SK-N-SH treated with all-trans-retinoic acid at 6 μM for 48 hours (cell line): ENCODE measurements around the gene IFI27.

Source experiments
- CREB5 ChIP-seq: fragments of 250-450 bp; sonication (Bioruptor Pico); IDR thresholded peaks from 2 replicates; pipeline ENCODE4 v1.5.1; 2020; ENCODE audit warnings: low read depth, mild to moderate bottlenecking, moderate library complexity
- CSDC2 ChIP-seq: fragments of 250-450 bp; sonication (Bioruptor Pico); IDR thresholded peaks from 2 replicates; pipeline ENCODE4 v1.5.0; 2020; ENCODE audit warnings: mild to moderate bottlenecking, moderate library complexity
- ESRRG ChIP-seq: fragments of 250-450 bp; sonication (Bioruptor Pico); IDR thresholded peaks from 2 replicates; pipeline ENCODE4 v1.6.1; 2021; ENCODE audit warnings: mild to moderate bottlenecking
- PATZ1 ChIP-seq: fragments of 250-450 bp; sonication (Bioruptor Pico); IDR thresholded peaks from 2 replicates; pipeline ENCODE4 v1.8.0; 2020; ENCODE audit warnings: mild to moderate bottlenecking, moderate library complexity, borderline replicate concordance
- POU6F1 ChIP-seq: fragments of 250-450 bp; sonication (Bioruptor Pico); IDR thresholded peaks from 2 replicates; pipeline ENCODE4 v1.8.0; 2021; ENCODE audit warnings: low read depth, mild to moderate bottlenecking, moderate library complexity, borderline replicate concordance
- PPARA ChIP-seq: fragments of 250-450 bp; sonication (Bioruptor Pico); IDR thresholded peaks from 2 replicates; pipeline ENCODE4 v1.5.0; 2020; ENCODE audit warnings: mild to moderate bottlenecking, borderline replicate concordance
- RARB ChIP-seq: fragments of 250-450 bp; sonication (Bioruptor Pico); IDR thresholded peaks from 2 replicates; pipeline ENCODE4 v1.8.0; 2021; ENCODE audit warnings: mild to moderate bottlenecking, moderate library complexity
- SNAI2 ChIP-seq: fragments of 250-450 bp; sonication (Bioruptor Pico); IDR thresholded peaks from 2 replicates; pipeline ENCODE4 v1.5.0; 2020; ENCODE audit warnings: mild to moderate bottlenecking, moderate library complexity
- TOX ChIP-seq: fragments of 250-450 bp; sonication (Bioruptor Pico); IDR thresholded peaks from 2 replicates; pipeline ENCODE4 v1.8.0; 2021; ENCODE audit warnings: mild to moderate bottlenecking, moderate library complexity, borderline replicate concordance
- ZFP30 ChIP-seq: fragments of 450-650 bp; formaldehyde crosslinking; IDR thresholded peaks from 2 replicates; pipeline ENCODE4 v1.5.0; 2022; ENCODE audit warnings: mild to moderate bottlenecking, moderate library complexity

DNA sequence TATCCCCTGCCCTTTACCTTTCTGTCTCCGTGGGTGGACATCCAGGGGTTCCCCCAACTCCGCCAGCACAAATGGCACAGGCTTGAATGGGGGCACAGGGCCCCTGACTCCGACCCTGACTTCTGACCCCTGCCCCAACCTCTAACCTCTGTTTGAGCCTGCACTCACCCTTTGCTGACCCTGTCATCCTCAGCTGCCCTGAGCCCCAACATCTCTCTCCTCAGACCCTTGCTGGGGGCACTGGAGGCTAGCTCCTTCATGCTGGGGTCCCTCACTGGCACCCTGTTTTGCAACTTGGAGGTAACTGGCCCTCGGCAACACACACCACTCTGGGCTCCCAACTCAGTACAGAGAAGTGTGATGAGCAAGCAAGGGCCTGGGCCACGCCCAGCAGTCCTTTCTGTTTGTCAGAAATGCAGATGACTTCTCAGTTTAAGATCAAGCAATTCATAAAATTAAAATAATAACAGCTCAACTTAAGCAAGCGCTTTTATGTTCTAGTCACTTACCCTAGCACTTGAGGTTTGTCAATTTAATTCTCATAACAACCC is 2.1 kb downstream of the IFI27 start:
- TF ChIP-seq ZFP30 (CRISPR knock-in tag) (no peak), RARB (CRISPR knock-in tag) (no peak), SNAI2 (CRISPR knock-in tag) (no peak), PATZ1 (CRISPR knock-in tag) (no peak), CREB5 (CRISPR knock-in tag) (no peak), TOX (no peak), ESRRG (CRISPR knock-in tag) (no peak), POU6F1 (CRISPR knock-in tag) (no peak), CSDC2 (CRISPR knock-in tag) (no peak), PPARA (CRISPR knock-in tag) (no peak)
